Measurements from ENCODE around the gene SETSIP.

DNA sequence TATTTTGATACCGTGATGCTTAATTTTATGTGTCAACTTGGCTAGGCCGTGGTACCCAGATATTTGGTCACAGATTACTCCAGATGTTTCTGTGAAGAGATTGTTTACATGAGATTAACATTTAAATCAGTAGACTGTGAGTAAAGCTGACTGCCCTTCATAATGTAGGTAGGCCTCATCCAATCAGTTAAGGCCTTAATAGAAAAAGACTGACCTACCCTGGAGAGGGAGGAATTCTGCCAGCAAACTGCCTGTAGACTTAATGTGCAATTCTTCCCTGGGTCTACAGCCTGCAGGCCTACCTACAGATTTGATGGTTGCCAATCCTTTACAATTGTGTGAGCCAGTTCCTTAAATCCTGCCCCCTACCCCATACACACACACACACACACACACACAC is 4.3 kb downstream of the SETSIP start:
- TF ChIP-seq, protein P1, sequence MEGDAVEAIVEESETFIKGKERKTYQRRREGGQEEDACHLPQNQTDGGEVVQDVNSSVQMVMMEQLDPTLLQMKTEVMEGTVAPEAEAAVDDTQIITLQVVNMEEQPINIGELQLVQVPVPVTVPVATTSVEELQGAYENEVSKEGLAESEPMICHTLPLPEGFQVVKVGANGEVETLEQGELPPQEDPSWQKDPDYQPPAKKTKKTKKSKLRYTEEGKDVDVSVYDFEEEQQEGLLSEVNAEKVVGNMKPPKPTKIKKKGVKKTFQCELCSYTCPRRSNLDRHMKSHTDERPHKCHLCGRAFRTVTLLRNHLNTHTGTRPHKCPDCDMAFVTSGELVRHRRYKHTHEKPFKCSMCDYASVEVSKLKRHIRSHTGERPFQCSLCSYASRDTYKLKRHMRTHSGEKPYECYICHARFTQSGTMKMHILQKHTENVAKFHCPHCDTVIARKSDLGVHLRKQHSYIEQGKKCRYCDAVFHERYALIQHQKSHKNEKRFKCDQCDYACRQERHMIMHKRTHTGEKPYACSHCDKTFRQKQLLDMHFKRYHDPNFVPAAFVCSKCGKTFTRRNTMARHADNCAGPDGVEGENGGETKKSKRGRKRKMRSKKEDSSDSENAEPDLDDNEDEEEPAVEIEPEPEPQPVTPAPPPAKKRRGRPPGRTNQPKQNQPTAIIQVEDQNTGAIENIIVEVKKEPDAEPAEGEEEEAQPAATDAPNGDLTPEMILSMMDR (conservative IDR thresholded peaks at IDR 0.05; ENCODE audit: low read length), result no peak
- TF ChIP-seq EZH2phosphoT487 (IDR thresholded peaks at IDR 0.05; ENCODE audit: borderline replicate concordance, low read depth, low read length), result no peak
